ENCODE data around the gene OBSL1.

GRCh38 chr2:219537657-219538488 is 33.5 kb downstream of the OBSL1 start:
- TF ChIP-seq EZH2 (IDR thresholded peaks at IDR 0.05; ENCODE audit: borderline replicate concordance, low read depth, low read length, poor library complexity, severe bottlenecking), result no peak
- TF ChIP-seq CTCF (conservative IDR thresholded peaks at IDR 0.05; ENCODE audit: low read depth, low read length), result no peak
